Right lobe of liver (tissue), 6 donors: ENCODE data around the gene CENPP. TPM values are rescaled to one million over a fixed set of nuclear protein-coding genes. Genes with fewer than 3 reads are reported as not detected.

ENCODE experiments used
- ATAC-seq, 4 donors: fragments of 200-7000 bp; cut with Tn5 transposase; one replicate each; pipeline ENCODE4 v1.9.1; 2020; ENCODE audit warnings: mild to moderate bottlenecking in 4 of 4, moderate library complexity in 4 of 4
- DNase-seq, 3 donors: peaks; one replicate each; pipeline ENCODE4 v3.0.0-alpha.2; 2020
- H3K27ac ChIP-seq, 3 donors: fragments of 200-600 bp; one replicate each; pipeline ENCODE4 v1.8.0; 2022
- H3K27me3 ChIP-seq, 2 donors: fragments of 200-600 bp; one replicate each; pipeline ENCODE4 v1.8.0; 2022
- H3K36me3 ChIP-seq, 4 donors: fragments of 200-600 bp; sonication (generic) in 1 of 4; one replicate each; pipeline versions ENCODE4 v1.5.1 to v1.8.0; 2017 to 2022; ENCODE audit warnings: control low read depth in 1 of 4
- H3K4me1 ChIP-seq, 4 donors: fragments of 200-600 bp; sonication (generic) in 1 of 4; one replicate each; pipeline versions ENCODE4 v1.5.1 to v1.8.0; 2017 to 2022; ENCODE audit warnings: control low read depth in 1 of 4
- H3K4me3 ChIP-seq, 3 donors: fragments of 200-600 bp; one replicate each; pipeline ENCODE4 v1.8.0; 2022
- H3K9me3 ChIP-seq, 4 donors: fragments of 200-600 bp; sonication (generic) in 1 of 4; one replicate each; pipeline versions ENCODE4 v1.5.1 to v1.8.0; 2017 to 2022; ENCODE audit warnings: control low read depth in 1 of 4
- CTCF ChIP-seq, 4 donors: fragments of 200-600 bp in 3 of 4; fragments of 450-650 bp in 1 of 4; IDR thresholded peaks; one replicate each; pipeline versions ENCODE4 v1.5.1 to v1.8.0; 2016 to 2022; ENCODE audit warnings: antibody characterized with exemption in 4 of 4, mild to moderate bottlenecking in 2 of 4
- POLR2A ChIP-seq: fragments of 450-650 bp; IDR thresholded peaks from one replicate; pipeline ENCODE4 v1.6.1; 2017; ENCODE audit warnings: antibody characterized with exemption, mild to moderate bottlenecking
- WGBS: methylation state at CpG from one replicate; pipeline ENCODE4 v1.1.6; 2018; ENCODE audit warnings: low coverage, low lambda C conversion rate; ENCODE audit not compliant: insufficient coverage; ENCODE audit errors: missing lambda C conversion rate; 5-methylcytosine and 5-hydroxymethylcytosine counted together
- intact Hi-C, 2 donors: fragments of 100-400 bp; cut with DNase I; formaldehyde crosslinking; loops; one replicate each; pipeline versions ENCODE4 v1.11.2 to v1.14.1; 2022
- total RNA-seq, 6 experiments: library from RNA; depleted of rRNA in 2 of 6; stranded (reverse); fragments of >200 nt in 2 of 6; fragmentation: NEBNext Ultra II Directional in 3 of 6; extraction: Animal tissue kit (Norgen Biotek cat#: 25700) in 3 of 6; gene quantifications; one replicate each; pipeline versions ENCODE4 v1.1.0 to v1.2.4, GENCODE V29; 2016 to 2023
- donor health status: DM: no; HTN: yes; CAD: no.
- donor health status: DM: no; HTN: no; CAD: no.
- donor health status: DM: no; HTN: no; CAD: no.
- donor health status: DM: no; HTN: yes; CAD: no.
- donor health status: DM: no; HTN: yes; CAD: no.

CENPP gene
- total RNA-seq, 6 experiments from 2014 or later, result 1.0 to 3.7 (median 1.5) TPM

GRCh38 chr9:92520837-92521236 is 195.1 kb downstream of the CENPP start:
- H3K27me3 ChIP-seq, result no peaks in the 10 kb centered on the region
- ATAC-seq (no peak), DNase-seq (no peak)
- intact Hi-C loops, result no loop called here
- H3K4me3 ChIP-seq, result no peak overlapping the region
- WGBS, result 84% methylated on average over 2 of the region's 2 CpGs
- TF ChIP-seq CTCF (IDR thresholded peaks at IDR 0.05) (no peak), POLR2A (no peak)
- H3K27ac ChIP-seq, result no peak overlapping the region
- peaks cover 0 to 14% (median 0%) of the 10 kb centered on the region in 4 donors for H3K36me3 ChIP-seq
- no peaks in the 10 kb centered on the region for H3K4me1 ChIP-seq
- H3K9me3 ChIP-seq, result no peaks in the 10 kb centered on the region

- H3K9me3 ChIP-seq, result no peaks in the 10 kb centered on the region
- 83% methylated on average over 10 of the region's 10 CpGs for WGBS
- no peak overlapping the region for H3K4me3 ChIP-seq
- intact Hi-C loops, result no loop called here
- DNase-seq (no peak), ATAC-seq (no peak)
- H3K27me3 ChIP-seq, result no peaks in the 10 kb centered on the region
- no peak for TF ChIP-seq CTCF (IDR thresholded peaks at IDR 0.05)
- TF ChIP-seq POLR2A, result no peak
- no peaks in the 10 kb centered on the region for H3K4me1 ChIP-seq
- no peak overlapping the region for H3K27ac ChIP-seq
- H3K36me3 ChIP-seq, result no peaks in the 10 kb centered on the region
Observed at GRCh38 chr9:92522983-92523970, 197.5 kb downstream of the CENPP start.

GRCh38 chr9:92524881-92525280 is 199.1 kb downstream of the CENPP start:
- intact Hi-C loops, result no loop called here
- no CpG with 5 or more reads among the region's 1 CpG for WGBS
- H3K4me1 ChIP-seq, result peaks cover 0 to 5% (median 0%) of the 10 kb centered on the region in 4 donors

GRCh38 chr9:92525306-92525705 is 199.6 kb downstream of the CENPP start:
- Histone ChIP-seq H3K4me1 (peaks cover 0 to 5% (median 0%) of the 10 kb centered on the region in 4 donors), H3K4me3 (no peak overlapping the region), H3K27ac (no peak overlapping the region), H3K36me3 (no peaks in the 10 kb centered on the region), H3K9me3 (no peaks in the 10 kb centered on the region), H3K27me3 (no peaks in the 10 kb centered on the region)
- ATAC-seq, result no peak
- intact Hi-C loops, result no loop called here
- 97% methylated on average over 4 of the region's 5 CpGs for WGBS
- TF ChIP-seq CTCF (IDR thresholded peaks at IDR 0.05), result no peak
- no peak for DNase-seq

More at GRCh38 chr9:92524881-92525280, 199.1 kb downstream of the CENPP start:
- DNase-seq (no peak), ATAC-seq (no peak)
- H3K36me3 ChIP-seq, result no peaks in the 10 kb centered on the region
- H3K27me3 ChIP-seq, result no peaks in the 10 kb centered on the region
- no peak overlapping the region for H3K4me3 ChIP-seq
- no peaks in the 10 kb centered on the region for H3K9me3 ChIP-seq
- H3K27ac ChIP-seq, result no peak overlapping the region
- TF ChIP-seq POLR2A (no peak), CTCF (IDR thresholded peaks at IDR 0.05) (no peak)
